Astrocyte (in vitro differentiated cells and primary cell): ENCODE data around the gene ZNF609.

Experiments used
- EZH2 ChIP-seq: IDR thresholded peaks from 2 replicates; pipeline ENCODE4 v1.6.1; 2012; ENCODE audit warnings: mild to moderate bottlenecking, low read length, inconsistent platforms; ENCODE audit not compliant: insufficient read depth
- TF ChIP-seq, protein P1 (sequence below): IDR thresholded peaks from 2 replicates; pipeline ENCODE4 v1.5.1; 2011; ENCODE audit warnings: low read depth, mild to moderate bottlenecking, inconsistent platforms, low read length, moderate library complexity; ENCODE audit not compliant: insufficient read depth

DNA sequence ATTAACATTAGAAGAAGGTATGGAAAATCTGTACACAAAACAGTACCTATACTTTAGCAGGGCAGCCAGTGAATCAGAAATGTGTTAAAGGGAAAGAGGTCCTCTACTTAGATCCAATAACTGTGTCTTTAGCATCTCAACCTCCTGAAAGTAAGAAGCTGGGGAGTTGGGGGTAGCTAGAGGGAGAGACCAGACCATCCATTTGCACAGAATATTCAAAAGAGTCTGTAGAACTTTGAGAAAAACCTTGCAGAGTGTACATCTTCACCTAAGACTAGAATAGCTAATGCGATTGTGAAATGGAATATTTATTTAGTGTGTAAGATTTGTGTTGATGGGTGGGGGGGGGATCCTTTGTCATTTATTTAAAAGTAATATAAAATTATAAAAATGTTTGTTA lies 190.2 kb downstream of the ZNF609 start:
- TF ChIP-seq, protein P1, sequence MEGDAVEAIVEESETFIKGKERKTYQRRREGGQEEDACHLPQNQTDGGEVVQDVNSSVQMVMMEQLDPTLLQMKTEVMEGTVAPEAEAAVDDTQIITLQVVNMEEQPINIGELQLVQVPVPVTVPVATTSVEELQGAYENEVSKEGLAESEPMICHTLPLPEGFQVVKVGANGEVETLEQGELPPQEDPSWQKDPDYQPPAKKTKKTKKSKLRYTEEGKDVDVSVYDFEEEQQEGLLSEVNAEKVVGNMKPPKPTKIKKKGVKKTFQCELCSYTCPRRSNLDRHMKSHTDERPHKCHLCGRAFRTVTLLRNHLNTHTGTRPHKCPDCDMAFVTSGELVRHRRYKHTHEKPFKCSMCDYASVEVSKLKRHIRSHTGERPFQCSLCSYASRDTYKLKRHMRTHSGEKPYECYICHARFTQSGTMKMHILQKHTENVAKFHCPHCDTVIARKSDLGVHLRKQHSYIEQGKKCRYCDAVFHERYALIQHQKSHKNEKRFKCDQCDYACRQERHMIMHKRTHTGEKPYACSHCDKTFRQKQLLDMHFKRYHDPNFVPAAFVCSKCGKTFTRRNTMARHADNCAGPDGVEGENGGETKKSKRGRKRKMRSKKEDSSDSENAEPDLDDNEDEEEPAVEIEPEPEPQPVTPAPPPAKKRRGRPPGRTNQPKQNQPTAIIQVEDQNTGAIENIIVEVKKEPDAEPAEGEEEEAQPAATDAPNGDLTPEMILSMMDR, result no peak
- no peak for TF ChIP-seq EZH2
